GM23338 (cell line): ENCODE results near the gene HSPB8. TPM values are rescaled to one million over a fixed set of nuclear protein-coding genes. Genes with fewer than 3 reads are reported as not detected.
"Not testable (repeated sequence)": the region's sequence is repeated elsewhere in the genome, so short reads cannot be mapped to it uniquely, and the experiment has no call there.

Experiments used
- ATAC-seq: fragments of 200-7000 bp; cut with Tn5 transposase; 3 replicates; pipeline ENCODE4 v1.9.1; 2020
- DNase-seq: peaks from one replicate; pipeline ENCODE4 v3.0.0-alpha.2; 2015; ENCODE audit warnings: low spot score
- H2AFZ ChIP-seq: fragments of 200-600 bp; sonication (generic); 2 replicates; pipeline ENCODE4 v1.8.0; 2016; ENCODE audit warnings: antibody characterized with exemption, mild to moderate bottlenecking, moderate library complexity
- H3F3A ChIP-seq: fragments of 200-600 bp; sonication (generic); replicated peaks from 2 replicates; pipeline ENCODE4 v1.8.0; 2017; ENCODE audit warnings: antibody characterized with exemption, mixed run types, low read depth
- H3K27ac ChIP-seq: fragments of 200-600 bp; sonication (generic); 2 replicates; pipeline ENCODE4 v1.6.1; 2016; ENCODE audit warnings: low read depth
- H3K27me3 ChIP-seq: fragments of 200-600 bp; sonication (generic); 2 replicates; pipeline ENCODE4 v1.8.0; 2016; ENCODE audit warnings: mild to moderate bottlenecking, mixed run types, moderate library complexity; ENCODE audit not compliant: insufficient read depth
- H3K36me3 ChIP-seq: fragments of 200-600 bp; sonication (generic); 2 replicates; pipeline ENCODE4 v1.8.0; 2016; ENCODE audit warnings: mild to moderate bottlenecking; ENCODE audit not compliant: insufficient read depth
- H3K4me1 ChIP-seq: fragments of 200-600 bp; sonication (generic); 2 replicates; pipeline ENCODE4 v1.8.0; 2016; ENCODE audit warnings: mild to moderate bottlenecking, moderate library complexity; ENCODE audit not compliant: insufficient read depth
- H3K4me2 ChIP-seq: fragments of 200-600 bp; sonication (generic); 2 replicates; pipeline ENCODE4 v1.7.1; 2017; ENCODE audit warnings: mixed run types
- H3K4me3 ChIP-seq: fragments of 200-600 bp; sonication (generic); 2 replicates; pipeline ENCODE4 v1.6.1; 2016; ENCODE audit warnings: mixed run types
- H3K79me2 ChIP-seq: fragments of 200-600 bp; sonication (generic); replicated peaks from 2 replicates; pipeline ENCODE4 v1.8.0; 2017; ENCODE audit warnings: mild to moderate bottlenecking; ENCODE audit not compliant: insufficient read depth
- H3K9me2 ChIP-seq: fragments of 200-600 bp; sonication (generic); 2 replicates; pipeline ENCODE4 v1.8.0; 2017; ENCODE audit not compliant: insufficient read depth
- H4K20me1 ChIP-seq: fragments of 200-600 bp; sonication (generic); replicated peaks from 2 replicates; pipeline ENCODE4 v1.8.0; 2017; ENCODE audit warnings: mild to moderate bottlenecking; ENCODE audit not compliant: insufficient read depth
- H3K27ac Mint-ChIP-seq: 2 replicates; pipeline ENCODE4 v1.8.0; 2020; ENCODE audit warnings: inconsistent platforms, mild to moderate bottlenecking, moderate library complexity, mixed read lengths
- H3K27me3 Mint-ChIP-seq: 3 replicates; pipeline ENCODE4 v1.8.0; 2022; ENCODE audit warnings: low read depth, mild to moderate bottlenecking, moderate library complexity, mixed read lengths, inconsistent platforms; ENCODE audit not compliant: insufficient read depth, poor library complexity
- H3K36me3 Mint-ChIP-seq: 3 replicates; pipeline ENCODE4 v1.8.0; 2021; ENCODE audit warnings: low read depth, mild to moderate bottlenecking, inconsistent platforms, moderate library complexity, mixed read lengths
- H3K4me1 Mint-ChIP-seq: 3 replicates; pipeline ENCODE4 v1.8.0; 2020; ENCODE audit warnings: mild to moderate bottlenecking, inconsistent platforms, mixed read lengths
- H3K4me3 Mint-ChIP-seq: 3 replicates; pipeline ENCODE4 v1.8.0; 2021; ENCODE audit warnings: moderate library complexity, mild to moderate bottlenecking, inconsistent platforms, mixed read lengths
- H3K9me3 Mint-ChIP-seq: 3 replicates; pipeline ENCODE4 v1.8.0; 2020; ENCODE audit warnings: moderate library complexity, mild to moderate bottlenecking, inconsistent platforms, mixed read lengths
- CTCF ChIP-seq, 2 experiments: fragments of 200-600 bp in 1 of 2; sonication (generic) in 1 of 2; conservative IDR thresholded peaks; 2 replicates each; pipeline versions ENCODE4 v1.5.1 to v1.6.1; 2016 to 2017; ENCODE audit warnings: antibody characterized with exemption in 2 of 2, low read depth in 2 of 2, mild to moderate bottlenecking in 2 of 2, moderate library complexity in 1 of 2
- ETS1 ChIP-seq: IDR thresholded peaks from 2 replicates; pipeline ENCODE4 v1.6.1; 2016; ENCODE audit warnings: antibody characterized with exemption
- EZH2 ChIP-seq: fragments of 200-600 bp; sonication (generic); IDR thresholded peaks from one replicate; pipeline ENCODE4 v1.8.0; 2017; ENCODE audit warnings: antibody characterized with exemption, mild to moderate bottlenecking, low read depth; ENCODE audit not compliant: unreplicated experiment
- EZH2phosphoT487 ChIP-seq: fragments of 200-600 bp; sonication (generic); IDR thresholded peaks from one replicate; pipeline ENCODE4 v1.8.1; 2018; ENCODE audit warnings: antibody characterized with exemption; ENCODE audit not compliant: unreplicated experiment
- JUNB ChIP-seq: IDR thresholded peaks from one replicate; pipeline ENCODE4 v1.6.1; 2016; ENCODE audit warnings: antibody characterized with exemption; ENCODE audit not compliant: unreplicated experiment
- NANOG ChIP-seq: IDR thresholded peaks from 2 replicates; pipeline ENCODE4 v1.6.1; 2016; ENCODE audit warnings: antibody characterized with exemption, borderline replicate concordance
- POLR2AphosphoS5 ChIP-seq: IDR thresholded peaks from 2 replicates; pipeline ENCODE4 v1.6.1; 2016; ENCODE audit warnings: antibody characterized with exemption, low read depth
- REST ChIP-seq: IDR thresholded peaks from one replicate; pipeline ENCODE4 v1.6.1; 2018; ENCODE audit warnings: antibody characterized with exemption; ENCODE audit not compliant: unreplicated experiment
- ZNF331 ChIP-seq: fragments of 250-450 bp; sonication (Bioruptor Pico); IDR thresholded peaks from 2 replicates; pipeline ENCODE4 v1.5.0; 2020; ENCODE audit warnings: low read depth, mild to moderate bottlenecking, moderate library complexity
- ZNF462 ChIP-seq: fragments of 250-450 bp; sonication (Bioruptor Pico); IDR thresholded peaks from 2 replicates; pipeline ENCODE4 v1.5.0; 2020; ENCODE audit warnings: mild to moderate bottlenecking, moderate library complexity
- polyA plus RNA-seq: library from polyadenylated mRNA; unstranded; fragments of >200 nt; fragmentation: Nextera tagmentation; extraction: Ambion mirVana; gene quantifications from 2 replicates; pipeline ENCODE4 v1.2.1, GENCODE V29; 2016
- total RNA-seq: library from RNA; depleted of rRNA; stranded (reverse); fragments of >200 nt; shearing (Covaris generic); gene quantifications from 2 replicates; pipeline ENCODE4 v1.2.3, GENCODE V29; 2014

HSPB8 gene
- total and polyA plus RNA-seq, 2 experiments from 2014 or later, result 3.5 to 4.8 TPM

- no peak overlapping the region for H3K4me3 Mint-ChIP-seq
- H3K36me3 Mint-ChIP-seq, result peaks cover 12% of the 10 kb centered on the region; the same call in 2 of the 3 replicates
- H4K20me1 ChIP-seq, result no peaks in the 10 kb centered on the region
- TF ChIP-seq EZH2phosphoT487, result no peak
- TF ChIP-seq JUNB, result no peak
- no peak for TF ChIP-seq REST
- TF ChIP-seq ZNF331 (CRISPR knock-in tag), result no peak
- TF ChIP-seq POLR2AphosphoS5, result no peak
- TF ChIP-seq ZNF462, result no peak
- TF ChIP-seq CTCF (conservative IDR thresholded peaks at IDR 0.05; ENCODE audit: low read depth in 2 of 2), result no peak
- no peak for TF ChIP-seq EZH2
- no peak for TF ChIP-seq NANOG
- no peak for TF ChIP-seq ETS1
- peaks cover 15% of the 10 kb centered on the region; the same call in 2 of the 3 replicates for H3K9me3 Mint-ChIP-seq
- no peak overlapping the region for H2AFZ ChIP-seq
- H3K4me2 ChIP-seq, result no peak overlapping the region
- no peaks in the 10 kb centered on the region for H3K27me3 Mint-ChIP-seq
- no peaks in the 10 kb centered on the region for H3K79me2 ChIP-seq
- no peak overlapping the region for H3K4me3 ChIP-seq
- H3K27me3 ChIP-seq, result no peaks in the 10 kb centered on the region
- ATAC-seq, result no peak
- no peaks in the 10 kb centered on the region for H3K36me3 ChIP-seq
- no peaks in the 10 kb centered on the region for H3K9me2 ChIP-seq
- no peak for DNase-seq
- no peak overlapping the region for H3K27ac Mint-ChIP-seq
- H3K4me1 Mint-ChIP-seq, result peaks cover 34% of the 10 kb centered on the region
- H3F3A ChIP-seq, result no peaks in the 10 kb centered on the region
- peaks cover 15% of the 10 kb centered on the region for H3K4me1 ChIP-seq
- no peak overlapping the region for H3K27ac ChIP-seq
These were observed 37.4 kb downstream of the HSPB8 start for GRCh38 chr12:119216084-119216483.

GRCh38 chr12:119218875-119219274 lies 40.1 kb downstream of the HSPB8 start:
- not testable (repeated sequence) for H3K4me3 Mint-ChIP-seq, H3K79me2 ChIP-seq, H2AFZ ChIP-seq, H4K20me1 ChIP-seq, H3K9me2 ChIP-seq, H3K27me3 Mint-ChIP-seq, H3F3A ChIP-seq, H3K4me3 ChIP-seq, H3K36me3 ChIP-seq, H3K27me3 ChIP-seq
- peak; percentile 57 for DNase-seq
- Mint-ChIP-seq H3K9me3 (peaks cover 26% of the 10 kb centered on the region), H3K27ac (peak overlapping the region; percentile 84), H3K36me3 (peaks cover 22% of the 10 kb centered on the region; the same call in 2 of the 3 replicates), H3K4me1 (peaks cover 32% of the 10 kb centered on the region)
- Histone ChIP-seq H3K4me2 (peak overlapping the region; percentile 58; the same call in 1 of the 2 replicates), H3K4me1 (peaks cover 15% of the 10 kb centered on the region), H3K27ac (peak overlapping the region; percentile 67; the same call in 1 of the 2 replicates)
- ATAC-seq, result peak; percentile 33; the same call in 2 of the 3 replicates
